HL-60/S4 (cell line): ENCODE data around the gene PLEKHB2.
"Not testable (repeated sequence)": the region's sequence is repeated elsewhere in the genome, so short reads cannot be mapped to it uniquely, and the experiment has no call there.

Source experiments
- in situ Hi-C: fragments of 300-500 bp; cut with MboI; formaldehyde crosslinking; loops from 2 replicates; pipeline ENCODE4 v1.14.3; 2022; ENCODE audit warnings: low sequenced_read_pairs

PLEKHB2 gene, protein sequence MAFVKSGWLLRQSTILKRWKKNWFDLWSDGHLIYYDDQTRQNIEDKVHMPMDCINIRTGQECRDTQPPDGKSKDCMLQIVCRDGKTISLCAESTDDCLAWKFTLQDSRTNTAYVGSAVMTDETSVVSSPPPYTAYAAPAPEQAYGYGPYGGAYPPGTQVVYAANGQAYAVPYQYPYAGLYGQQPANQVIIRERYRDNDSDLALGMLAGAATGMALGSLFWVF

DNA sequence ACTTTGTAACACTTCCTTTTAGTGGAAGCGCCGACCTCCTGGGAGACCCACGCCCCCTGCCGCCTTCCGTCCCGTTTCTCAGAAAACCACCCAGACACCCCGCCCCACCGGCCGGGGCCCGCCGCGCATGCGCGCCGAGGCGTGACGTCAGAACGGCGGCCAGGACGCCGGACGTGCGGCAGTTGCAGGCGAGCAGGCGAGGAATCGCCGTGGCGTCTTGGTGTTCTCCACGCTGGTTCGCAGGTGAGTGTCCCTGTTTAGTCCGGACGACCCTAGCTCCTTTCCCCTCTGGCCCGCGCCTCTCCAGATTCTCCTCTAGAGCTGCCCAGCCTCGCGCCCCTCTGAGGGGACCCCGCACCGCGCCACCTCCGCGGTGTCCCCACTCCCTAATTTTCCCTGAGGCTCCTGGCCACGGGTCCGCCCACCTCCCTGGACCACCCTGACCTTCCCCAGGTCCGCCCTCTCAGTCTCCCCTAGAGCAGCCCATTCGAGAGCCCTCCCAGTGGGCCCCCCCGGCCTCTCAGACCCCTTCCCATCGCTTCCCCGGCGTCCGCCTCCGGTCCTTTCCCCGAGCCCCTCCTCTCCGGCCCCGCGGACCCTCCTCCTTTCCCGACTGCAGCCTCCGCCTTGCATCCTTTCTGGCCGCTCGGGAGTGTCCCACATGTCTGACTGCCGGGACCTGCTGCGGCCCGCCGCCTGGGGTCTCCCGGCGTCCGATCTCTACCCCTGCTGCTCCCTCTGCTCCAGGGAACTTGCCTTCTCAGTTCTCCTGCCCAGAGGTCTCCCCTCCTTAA is at the start of gene PLEKHB2:
Gene PLEKHB2, plus strand, starts transcription at position 181 of the 794 bp plus-strand sequence. CDS start 15,606 bp downstream, outside the sequence.
- in situ Hi-C loops = no loop called here

DNA sequence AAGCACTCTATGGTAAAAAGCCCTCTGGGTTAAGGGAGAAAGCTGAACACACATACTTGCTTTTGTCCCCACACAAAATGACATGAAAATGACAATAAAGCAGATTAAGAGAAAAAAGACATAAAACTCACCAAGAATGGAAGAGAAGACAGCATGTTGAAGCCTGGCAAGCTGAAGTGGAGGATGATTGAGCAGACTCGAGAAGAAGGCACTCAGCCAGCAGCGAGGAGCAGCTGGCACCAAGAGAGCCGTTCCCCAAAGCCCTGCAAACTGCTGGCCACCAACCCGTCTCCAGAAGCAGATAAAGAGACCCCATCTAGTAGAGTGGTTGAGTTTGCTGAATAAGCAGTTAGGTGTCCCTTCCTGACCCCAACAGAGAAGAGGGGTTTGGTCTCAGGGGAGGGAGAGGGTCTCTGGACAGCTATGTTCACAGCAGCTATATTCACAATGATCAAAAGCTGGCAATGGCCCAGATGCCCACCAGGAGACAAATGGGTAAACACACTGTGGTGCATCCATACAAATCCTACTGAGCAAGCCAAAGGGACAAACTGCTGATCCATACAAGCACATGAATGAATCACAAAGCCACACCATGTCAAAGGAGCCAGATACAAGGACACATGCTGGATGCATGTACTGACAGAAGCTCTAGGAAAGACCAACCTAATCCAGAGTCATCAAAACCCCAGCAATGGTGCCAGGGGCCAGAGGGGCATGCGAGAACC is 48.8 kb upstream of the PLEKHB2 start:
- in situ Hi-C loops = no loop called here

DNA sequence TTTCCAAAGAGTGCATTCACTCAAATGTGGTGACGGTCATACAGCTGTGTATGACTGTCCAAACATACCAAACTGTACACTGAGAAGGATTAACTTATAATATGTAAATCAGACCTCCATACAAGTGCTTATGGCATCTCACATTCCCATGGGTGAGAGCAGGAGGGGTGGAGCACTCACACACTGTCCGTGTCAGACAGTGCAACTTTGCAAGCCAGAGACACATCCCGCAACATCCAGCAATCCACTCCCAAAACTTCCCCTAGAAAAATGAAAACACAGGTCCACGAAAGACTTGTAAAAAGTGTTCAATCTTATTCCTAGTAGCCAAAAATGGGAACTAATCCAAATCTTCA is 48.2 kb upstream of the PLEKHB2 start:
- in situ Hi-C loops = no loop called here

DNA sequence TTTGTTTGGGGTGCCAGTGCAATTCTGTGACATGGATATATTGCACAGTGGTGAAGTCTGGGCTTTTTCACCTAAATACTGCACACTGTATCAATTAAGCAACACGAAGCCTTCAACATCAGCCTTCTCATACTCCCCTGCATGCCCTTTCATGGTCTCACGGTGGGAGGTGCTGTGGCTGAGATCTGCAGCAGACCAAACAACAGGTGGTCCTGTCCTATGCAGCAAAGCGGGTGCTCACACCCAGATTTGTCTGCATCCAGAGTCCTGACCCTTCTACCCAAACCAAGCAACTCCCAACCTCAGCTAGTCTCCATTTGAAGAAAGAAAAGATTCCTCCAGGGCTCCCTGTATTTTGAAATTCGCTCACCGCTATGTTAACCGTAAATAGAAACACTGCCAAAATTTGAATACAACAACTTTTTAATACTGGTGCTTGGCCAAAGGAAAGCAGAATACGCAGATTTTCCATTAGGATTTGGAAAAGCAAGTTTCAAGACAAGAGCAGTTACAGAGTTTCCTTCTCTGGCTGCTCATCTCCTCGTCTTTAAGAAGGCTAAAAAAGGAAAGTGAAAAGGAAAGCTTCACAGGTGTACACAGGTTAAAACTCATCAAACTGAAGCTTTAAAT is 46.8 kb upstream of the PLEKHB2 start:
- in situ Hi-C loops = no loop called here

DNA sequence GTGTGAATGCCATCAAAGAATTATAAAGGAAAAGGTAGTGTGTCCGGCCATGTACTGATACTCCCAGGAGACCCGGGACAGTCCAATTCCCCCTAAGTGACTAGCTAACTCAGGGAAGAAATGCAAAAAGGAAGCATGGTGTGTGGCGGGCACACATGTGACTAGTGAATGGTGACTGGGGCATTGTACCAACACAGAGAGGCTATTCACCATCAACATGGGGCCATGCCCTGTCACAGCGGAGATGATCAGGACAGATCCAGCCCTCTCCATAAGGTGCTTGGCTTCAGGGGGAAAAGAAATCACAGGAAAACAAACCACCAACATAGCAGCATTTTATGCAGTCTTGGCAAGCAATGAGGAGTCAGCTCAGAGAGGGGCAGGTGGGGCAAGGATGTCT is 46.2 kb upstream of the PLEKHB2 start:
- in situ Hi-C loops = no loop called here

DNA sequence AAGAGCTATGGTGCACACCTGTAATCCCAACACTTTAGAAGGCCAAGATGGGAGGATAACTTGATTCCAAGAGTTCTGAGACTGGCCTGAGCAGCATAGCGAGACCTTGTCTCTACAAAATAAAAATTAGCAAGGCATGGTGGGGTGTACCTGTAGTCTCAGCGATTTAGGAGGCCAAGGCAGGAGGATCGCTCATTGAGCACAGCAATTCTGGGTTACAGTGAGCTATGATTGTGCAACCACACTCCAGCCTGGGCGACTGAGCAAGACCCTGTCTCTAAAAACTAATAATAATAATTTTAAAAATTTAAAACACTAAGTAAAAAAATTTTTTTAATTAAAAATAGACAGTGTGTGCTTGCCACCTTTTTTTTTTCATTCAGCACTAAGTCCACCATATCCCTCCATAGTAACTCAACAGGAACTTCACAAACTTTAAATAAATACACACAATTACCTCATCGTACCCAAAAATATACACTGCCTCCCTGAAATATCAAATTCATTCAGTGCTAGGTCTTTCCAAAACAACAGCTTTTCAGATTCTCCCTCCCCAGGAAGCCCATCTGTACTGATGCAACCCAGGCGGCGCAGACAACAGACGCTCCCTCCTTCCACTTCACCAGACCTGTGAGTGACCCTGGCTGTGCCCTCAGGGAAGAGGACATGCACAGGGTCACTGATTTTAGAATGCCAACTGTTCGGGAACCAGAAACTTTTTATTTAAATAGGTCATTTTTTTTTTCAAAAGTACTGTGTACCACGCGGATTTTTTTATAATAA is 41.4 kb upstream of the PLEKHB2 start:
- in situ Hi-C loops = no loop called here

DNA sequence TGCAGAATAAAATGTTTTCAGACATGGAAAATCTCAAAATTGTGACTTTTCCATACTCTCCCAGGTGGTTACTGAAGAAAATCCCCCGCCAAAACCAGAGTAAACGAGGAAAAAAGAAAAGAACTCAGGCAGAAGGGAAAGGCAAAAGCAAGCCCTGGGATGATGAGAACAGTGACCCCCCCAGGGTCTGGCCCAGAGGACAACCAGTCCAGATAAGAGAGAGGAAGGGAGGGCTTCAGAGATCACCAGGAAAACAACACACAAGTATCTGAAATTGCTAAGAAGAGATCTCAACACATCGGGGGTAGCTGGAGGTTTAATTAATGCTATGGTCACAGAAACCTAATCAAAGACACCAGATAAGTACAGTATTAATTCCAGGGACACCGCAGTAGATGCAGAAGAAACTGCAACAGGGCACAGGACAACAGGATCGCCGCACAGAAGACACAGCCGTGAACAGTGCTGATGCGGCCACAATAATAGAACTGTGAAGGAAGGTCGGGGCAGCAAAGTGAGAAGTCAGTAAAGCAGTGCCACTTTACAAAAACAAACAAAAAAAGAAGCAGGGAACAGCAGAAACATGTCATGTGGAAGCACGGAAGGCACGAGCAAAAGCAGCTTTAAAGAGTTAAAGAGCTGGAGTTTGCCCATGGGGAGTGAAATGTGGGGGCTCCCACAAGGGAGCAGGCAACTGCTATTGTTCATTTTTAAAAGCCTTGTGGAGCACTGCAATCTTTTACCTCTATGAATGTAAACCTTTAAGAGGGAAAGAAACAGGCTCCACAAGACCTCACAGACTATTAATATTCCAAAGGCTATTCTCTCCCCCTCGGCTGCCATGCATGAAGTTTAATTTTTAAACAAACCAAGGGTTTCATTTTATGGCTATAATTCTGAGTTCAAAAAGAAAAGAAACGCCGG is 40.3 kb upstream of the PLEKHB2 start:
- in situ Hi-C loops = no loop called here

DNA sequence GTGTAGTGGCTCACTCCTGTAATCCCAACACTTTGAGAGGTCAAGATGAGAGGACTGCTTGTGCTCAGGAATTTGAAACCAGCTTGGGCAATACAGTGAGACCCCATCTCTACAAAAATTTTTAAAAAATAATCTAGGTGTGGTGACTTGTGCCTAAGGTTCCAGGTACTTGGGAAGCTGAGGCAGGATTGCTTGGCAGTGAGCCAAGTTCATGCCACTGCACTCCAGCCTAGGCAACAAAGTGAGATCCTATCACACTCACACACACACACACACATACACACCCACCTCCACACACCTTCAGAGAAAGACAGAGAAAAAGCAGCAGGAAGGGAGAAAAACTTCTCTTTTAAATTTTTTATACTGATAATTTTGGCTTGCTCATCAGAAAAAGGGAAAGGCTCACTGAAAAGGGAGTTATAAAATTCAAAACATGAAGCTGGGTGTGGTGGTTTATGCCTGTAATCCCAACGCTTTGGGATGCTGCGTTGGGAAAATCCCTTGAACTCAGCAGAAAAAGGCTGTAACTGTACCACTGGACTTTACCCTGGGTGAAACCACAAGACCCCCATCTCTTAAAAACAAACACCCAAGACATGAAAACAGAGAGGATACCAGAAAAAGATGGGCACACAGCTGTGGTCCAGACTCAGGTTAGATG is 37.5 kb upstream of the PLEKHB2 start:
- in situ Hi-C loops = no loop called here

DNA sequence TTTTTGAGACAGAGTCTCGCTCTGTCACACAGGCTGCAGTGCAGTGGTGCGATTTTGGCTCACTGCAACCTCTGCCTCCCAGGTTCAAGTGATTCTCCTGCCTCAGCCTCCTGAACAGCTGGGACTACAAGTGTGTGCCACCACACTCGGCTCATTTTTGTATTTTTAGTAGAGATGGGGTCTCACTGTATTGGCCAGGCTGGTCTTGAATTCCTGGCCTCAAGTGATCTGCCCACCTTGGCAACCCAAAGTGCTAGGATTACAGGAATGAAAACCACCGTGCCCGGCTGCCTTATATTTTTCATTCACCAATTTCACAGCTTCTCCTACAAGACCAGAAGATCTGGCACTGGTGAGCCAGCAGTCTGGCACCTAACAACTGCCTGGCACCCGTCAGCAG is 37.0 kb upstream of the PLEKHB2 start:
- in situ Hi-C loops = not testable (repeated sequence)

DNA sequence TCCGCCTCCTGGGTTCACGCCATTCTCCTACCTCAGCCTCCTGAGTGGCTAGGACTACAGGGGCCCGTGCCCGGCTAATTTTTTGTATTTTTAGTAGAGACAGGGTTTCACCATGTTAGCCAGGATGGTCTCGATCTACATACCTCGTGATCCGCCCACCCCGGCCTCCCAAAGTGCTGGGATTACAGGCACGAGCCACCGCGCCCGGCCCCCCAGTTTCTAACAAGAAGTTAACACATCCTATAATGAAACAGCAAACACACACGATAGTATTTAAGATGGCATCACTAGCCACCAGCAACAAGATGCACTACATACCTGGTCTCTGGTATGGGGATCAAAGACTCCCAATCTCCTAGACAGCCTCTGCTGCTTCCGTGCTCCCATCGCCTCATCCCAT is 29.6 kb upstream of the PLEKHB2 start:
- in situ Hi-C loops = not testable (repeated sequence)

DNA sequence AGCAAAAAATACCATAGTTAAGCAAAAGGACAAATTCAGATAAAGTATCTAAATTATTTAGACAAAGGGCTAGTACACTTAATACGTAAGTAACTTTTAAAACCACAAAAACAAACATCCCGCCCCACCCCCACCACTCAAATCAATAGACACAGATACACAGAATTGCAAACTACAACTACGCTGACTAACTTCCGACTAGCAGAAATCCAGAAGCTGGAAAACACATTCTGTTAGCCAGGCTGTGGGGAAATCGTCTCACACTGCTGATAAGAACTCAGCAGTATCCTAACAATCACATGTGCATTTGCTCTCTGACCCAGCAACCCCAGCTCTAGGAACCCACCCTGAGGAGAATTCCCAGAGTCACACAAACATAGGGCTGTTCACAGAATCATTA is 28.4 kb upstream of the PLEKHB2 start:
- in situ Hi-C loops = no loop called here

DNA sequence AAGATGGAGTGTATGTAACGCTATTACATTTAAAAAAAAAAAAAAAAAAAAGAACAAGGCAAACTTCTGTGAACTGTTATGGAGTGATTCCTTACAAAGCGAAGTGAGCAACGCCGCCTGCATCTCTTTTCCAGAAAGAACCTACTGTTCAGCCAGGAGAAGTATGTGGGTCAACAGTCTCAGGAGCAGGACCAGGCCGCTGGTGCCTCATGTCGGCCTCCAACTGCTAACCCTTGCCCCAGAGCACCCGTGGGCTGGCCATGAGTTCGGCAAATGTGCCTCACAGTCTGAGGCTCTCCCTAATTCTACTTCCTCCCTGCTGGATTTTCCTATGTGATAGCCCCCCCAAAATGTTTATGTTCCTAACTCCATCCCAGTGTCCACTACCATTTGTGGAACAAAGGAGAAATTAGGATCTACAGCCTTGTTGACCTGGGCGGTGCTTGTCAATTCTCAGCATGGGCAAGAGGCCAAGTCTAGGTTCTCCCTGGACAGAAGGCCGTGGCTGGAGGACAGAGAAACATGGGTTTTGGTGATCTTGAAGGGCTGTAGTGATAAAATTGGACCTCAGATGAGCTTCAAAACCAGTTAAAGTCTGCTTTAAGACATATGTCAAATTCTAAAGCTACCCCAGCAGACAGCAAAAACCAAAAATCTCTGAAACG is 27.8 kb upstream of the PLEKHB2 start:
- in situ Hi-C loops = no loop called here

DNA sequence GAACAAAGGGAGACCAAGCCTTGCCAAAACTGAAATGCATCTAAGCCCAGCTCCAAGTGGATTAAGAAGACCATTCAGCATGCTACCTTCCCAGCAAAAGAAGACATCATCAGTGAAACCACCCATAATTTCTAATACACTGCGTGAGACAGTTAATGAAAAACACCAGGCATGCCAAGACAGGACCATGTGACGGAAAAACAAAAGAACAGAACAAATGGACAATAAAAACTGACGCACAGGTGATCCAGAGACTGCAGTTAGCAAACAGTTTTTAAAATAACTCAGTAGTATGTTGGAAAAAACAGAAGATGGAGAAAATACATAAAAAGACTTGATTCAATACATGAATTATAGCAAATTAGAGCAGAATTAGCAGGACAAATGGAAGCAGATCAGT is 27.2 kb upstream of the PLEKHB2 start:
- in situ Hi-C loops = no loop called here

DNA sequence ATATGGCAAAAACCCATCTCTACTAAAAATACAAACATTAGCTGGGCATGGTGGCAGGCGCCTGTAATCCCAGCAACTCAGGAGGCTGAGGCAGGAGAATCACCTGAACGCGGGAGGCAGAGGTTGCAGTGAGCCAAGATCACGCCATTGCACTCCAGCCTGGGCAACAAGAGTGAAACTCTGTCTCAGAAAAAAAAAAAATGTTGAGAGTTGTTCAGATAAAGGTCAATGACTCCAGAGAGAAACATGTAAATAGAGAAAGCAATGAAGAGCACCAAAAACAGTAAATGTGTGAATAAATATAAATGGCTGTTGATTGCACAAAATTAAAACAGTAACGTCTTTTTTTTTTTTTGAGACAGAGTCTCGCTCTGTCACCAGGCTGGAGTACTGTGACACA is 25.2 kb upstream of the PLEKHB2 start:
- in situ Hi-C loops = not testable (repeated sequence)

DNA sequence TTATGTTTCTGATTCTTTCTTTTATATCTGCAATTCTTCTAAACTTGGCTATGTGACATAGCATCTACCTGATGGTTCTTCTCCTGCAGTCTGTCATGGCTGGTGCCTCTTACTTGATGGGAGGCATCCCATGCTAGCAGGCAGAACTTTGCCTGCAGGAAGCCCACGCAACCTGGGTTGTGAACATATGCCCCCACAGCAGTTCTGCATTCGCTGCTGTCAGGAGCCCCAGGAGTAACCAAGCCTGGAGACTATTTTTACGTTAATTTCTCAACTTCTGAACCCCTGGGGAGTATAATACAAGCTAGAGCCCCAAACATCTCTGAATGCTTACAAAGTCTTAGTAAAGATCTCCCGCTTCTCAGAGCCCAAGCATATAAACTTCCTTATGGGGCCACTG is 23.9 kb upstream of the PLEKHB2 start:
- in situ Hi-C loops = no loop called here

DNA sequence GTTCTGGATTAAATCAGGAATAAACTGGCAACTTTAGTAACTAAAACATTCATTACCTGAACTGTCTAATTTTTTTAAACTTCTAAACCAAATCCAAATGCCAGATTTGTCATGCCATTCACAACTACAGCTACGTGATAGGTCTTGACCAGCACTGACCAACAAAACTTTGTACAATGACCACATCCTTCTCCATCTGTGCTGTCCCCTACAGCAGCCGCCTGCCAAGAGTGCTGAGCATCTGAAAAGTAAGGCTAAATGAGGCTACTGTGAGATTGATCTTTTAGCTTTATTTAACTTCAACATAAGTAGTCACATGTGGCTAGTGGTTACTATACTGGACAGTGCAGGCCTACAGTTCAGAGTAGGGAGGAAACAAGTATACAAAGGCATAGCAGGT is 19.5 kb upstream of the PLEKHB2 start:
- in situ Hi-C loops = no loop called here

DNA sequence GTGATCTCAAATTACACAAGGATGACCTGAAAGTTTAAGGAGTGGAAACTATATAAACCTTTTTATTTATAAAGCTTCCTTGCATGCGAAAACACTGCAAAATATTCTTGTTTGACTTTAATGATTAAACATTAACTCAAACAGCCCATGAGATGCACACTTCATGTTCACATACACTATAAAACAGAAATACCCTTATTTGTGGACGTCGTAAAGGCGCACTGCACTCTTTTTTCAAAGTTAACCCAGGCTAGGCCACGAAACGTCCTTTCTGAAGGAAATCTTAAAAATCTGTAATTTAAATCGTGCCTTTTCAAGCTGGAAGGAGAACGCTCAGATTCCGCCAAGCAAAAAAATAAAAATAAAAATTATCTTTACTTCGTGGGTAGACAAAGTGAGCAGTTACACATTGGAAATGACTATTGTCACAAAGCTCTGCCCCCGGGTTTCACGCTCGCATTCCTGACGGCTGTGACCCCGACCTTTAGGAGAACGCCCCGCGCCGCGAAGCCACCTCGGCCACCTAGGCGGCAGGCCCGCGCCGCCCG is 12.6 kb upstream of the PLEKHB2 start:
- in situ Hi-C loops = no loop called here

DNA sequence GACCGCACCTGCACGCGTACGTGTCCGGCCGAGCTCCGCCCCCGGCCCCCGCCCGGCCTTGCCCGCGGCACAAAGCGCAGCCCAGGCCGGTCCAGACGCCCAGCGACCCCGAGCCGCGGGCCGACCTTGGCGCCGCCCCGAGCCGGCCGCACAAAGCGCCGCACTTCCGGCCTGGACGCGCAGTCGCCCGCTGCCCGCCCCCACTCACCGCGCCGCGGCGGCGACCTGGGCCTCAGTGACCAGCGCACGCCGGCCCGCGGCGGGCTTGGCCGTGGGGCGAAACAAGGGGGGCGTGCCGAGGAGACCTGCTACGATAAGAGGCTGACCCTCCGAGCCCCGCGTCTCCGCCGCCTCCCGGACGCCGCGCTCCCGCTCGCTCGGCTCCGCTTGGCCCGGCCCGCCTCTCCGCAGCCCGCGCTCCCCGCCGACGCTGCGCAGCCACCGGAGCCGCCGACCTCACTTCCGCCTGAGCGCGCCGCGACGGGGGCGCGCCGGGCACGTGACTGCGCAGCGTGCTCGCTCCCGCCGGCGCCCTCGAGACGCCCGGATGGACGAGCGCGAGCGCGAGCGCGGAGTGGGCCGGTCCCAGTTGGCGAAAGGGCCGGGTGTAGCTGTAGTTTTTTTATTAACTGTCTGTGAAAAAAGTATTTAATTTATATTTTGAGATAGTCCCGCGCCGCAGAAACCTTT is 12.0 kb upstream of the PLEKHB2 start, which contains the start of gene FAM168B:
Gene FAM168B, minus strand, starts transcription at position 455 of the 690 bp plus-strand sequence. CDS start 10,814 bp downstream, outside the sequence.
- in situ Hi-C loops = no loop called here
